Measurements from ENCODE around the gene OSBPL10.

DNA sequence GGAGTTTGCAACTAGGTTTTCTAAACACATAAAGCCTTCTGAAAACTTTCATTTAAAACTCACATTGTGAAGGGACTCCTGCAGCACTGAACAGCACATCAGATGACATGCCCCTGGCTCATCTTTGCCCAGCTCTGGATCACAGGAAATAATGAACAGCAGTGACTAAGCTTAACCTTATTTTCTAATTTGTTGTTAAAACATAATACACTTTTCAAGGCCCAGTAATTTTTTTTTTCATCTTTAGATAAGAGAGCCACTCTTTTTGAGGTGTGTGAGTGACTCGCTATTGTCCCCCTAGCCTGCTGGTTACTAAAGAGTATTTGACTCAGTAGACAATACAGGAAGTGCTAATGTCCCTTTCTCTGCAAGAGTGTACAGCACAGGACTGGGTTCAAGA lies 204.0 kb downstream of the OSBPL10 start:
- TF ChIP-seq, protein P1, sequence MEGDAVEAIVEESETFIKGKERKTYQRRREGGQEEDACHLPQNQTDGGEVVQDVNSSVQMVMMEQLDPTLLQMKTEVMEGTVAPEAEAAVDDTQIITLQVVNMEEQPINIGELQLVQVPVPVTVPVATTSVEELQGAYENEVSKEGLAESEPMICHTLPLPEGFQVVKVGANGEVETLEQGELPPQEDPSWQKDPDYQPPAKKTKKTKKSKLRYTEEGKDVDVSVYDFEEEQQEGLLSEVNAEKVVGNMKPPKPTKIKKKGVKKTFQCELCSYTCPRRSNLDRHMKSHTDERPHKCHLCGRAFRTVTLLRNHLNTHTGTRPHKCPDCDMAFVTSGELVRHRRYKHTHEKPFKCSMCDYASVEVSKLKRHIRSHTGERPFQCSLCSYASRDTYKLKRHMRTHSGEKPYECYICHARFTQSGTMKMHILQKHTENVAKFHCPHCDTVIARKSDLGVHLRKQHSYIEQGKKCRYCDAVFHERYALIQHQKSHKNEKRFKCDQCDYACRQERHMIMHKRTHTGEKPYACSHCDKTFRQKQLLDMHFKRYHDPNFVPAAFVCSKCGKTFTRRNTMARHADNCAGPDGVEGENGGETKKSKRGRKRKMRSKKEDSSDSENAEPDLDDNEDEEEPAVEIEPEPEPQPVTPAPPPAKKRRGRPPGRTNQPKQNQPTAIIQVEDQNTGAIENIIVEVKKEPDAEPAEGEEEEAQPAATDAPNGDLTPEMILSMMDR (IDR thresholded peaks at IDR 0.05) = no peak
- no peak for TF ChIP-seq POLR2A (IDR thresholded peaks at IDR 0.05)
